WERI-Rb-1 (cell line): ENCODE results near the gene CSRNP2.
A peak's percentile ranks its signal among the peaks of the same experiment; 100 is the strongest.
"Not testable (repeated sequence)": the region's sequence is repeated elsewhere in the genome, so short reads cannot be mapped to it uniquely, and the experiment has no call there.

Source experiments
- DNase-seq: peaks from one replicate; pipeline ENCODE4 v3.0.0-alpha.2; 2020
- H3K27ac ChIP-seq: fragments of 250-450 bp; sonication (Bioruptor Pico); 2 replicates; pipeline ENCODE4 v1.5.1; 2020; ENCODE audit warnings: mild to moderate bottlenecking, moderate library complexity
- H3K27me3 ChIP-seq: fragments of 250-450 bp; sonication (Bioruptor Pico); 2 replicates; pipeline ENCODE4 v1.5.1; 2021; ENCODE audit warnings: mild to moderate bottlenecking, low read depth, moderate library complexity; ENCODE audit not compliant: insufficient read depth, severe bottlenecking
- H3K36me3 ChIP-seq: fragments of 250-450 bp; sonication (Bioruptor Pico); 2 replicates; pipeline ENCODE4 v1.5.1; 2020; ENCODE audit warnings: mild to moderate bottlenecking, moderate library complexity
- H3K4me3 ChIP-seq: 2 replicates; pipeline ENCODE4 v1.5.1; 2011; ENCODE audit warnings: low read depth, mild to moderate bottlenecking, control low read depth, low read length
- H3K9me3 ChIP-seq: fragments of 250-450 bp; sonication (Bioruptor Pico); 2 replicates; pipeline ENCODE4 v1.5.1; 2021; ENCODE audit warnings: mild to moderate bottlenecking, moderate library complexity; ENCODE audit not compliant: severe bottlenecking
- TF ChIP-seq, protein P1 (sequence below): IDR thresholded peaks from 2 replicates; pipeline ENCODE4 v1.5.1; 2011; ENCODE audit warnings: low read depth, mild to moderate bottlenecking, control low read depth, inconsistent platforms, low read length

CSRNP2 gene

DNA sequence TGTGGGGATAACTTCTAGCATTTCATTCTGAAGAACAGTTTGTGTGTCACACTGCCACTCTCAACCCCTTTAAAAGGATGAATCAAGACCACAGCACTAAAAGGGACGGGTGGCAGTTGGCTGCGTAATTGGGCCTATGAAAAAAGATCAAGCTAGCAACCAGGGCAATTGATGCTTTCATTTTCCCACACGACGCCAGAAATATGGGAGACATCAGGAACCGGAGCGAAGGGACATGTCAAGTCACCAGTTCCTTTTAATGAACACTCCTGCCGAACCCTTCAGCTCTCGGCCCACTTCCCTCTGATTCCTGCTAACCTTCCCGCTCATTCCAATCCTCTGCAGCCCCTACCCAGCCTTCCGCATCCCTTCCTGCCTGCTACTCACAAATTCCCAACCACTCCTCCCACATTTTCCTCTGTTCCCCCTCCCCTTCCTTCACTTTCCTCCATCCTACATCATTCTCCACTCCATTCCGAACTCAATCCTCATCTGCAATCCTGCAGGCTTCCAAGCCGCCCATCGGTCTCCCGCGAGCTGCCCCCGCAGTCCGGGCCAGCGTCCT is 753 bp downstream of the CSRNP2 start:
- DNase-seq = peak; percentile 30
- peak overlapping the region; percentile 89 for H3K27ac ChIP-seq

DNA sequence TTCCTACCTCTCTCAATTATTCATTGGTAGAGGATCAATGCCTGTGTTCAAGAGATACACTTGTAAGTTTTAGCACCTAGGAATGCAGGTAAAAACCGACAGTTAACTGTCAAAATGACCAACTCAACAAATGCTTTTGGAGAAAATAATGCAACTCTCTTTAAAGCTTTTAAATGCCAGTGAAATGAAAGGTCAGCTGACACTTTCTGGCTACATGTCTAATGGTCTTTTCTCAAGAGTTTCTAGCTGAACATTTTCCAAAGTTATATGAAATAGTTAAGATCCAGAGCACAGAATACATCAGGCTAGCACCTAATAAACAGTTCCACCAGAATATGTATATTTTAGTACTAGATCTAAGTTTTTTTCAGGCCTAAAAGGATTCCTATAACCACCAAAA is 2.0 kb downstream of the CSRNP2 start:
- Histone ChIP-seq H3K4me3 (no peak overlapping the region), H3K9me3 (no peaks in the 10 kb centered on the region), H3K27me3 (no peaks in the 10 kb centered on the region), H3K36me3 (peaks cover 8% of the 10 kb centered on the region), H3K27ac (no peak overlapping the region)
- DNase-seq = no peak
- TF ChIP-seq, protein P1, sequence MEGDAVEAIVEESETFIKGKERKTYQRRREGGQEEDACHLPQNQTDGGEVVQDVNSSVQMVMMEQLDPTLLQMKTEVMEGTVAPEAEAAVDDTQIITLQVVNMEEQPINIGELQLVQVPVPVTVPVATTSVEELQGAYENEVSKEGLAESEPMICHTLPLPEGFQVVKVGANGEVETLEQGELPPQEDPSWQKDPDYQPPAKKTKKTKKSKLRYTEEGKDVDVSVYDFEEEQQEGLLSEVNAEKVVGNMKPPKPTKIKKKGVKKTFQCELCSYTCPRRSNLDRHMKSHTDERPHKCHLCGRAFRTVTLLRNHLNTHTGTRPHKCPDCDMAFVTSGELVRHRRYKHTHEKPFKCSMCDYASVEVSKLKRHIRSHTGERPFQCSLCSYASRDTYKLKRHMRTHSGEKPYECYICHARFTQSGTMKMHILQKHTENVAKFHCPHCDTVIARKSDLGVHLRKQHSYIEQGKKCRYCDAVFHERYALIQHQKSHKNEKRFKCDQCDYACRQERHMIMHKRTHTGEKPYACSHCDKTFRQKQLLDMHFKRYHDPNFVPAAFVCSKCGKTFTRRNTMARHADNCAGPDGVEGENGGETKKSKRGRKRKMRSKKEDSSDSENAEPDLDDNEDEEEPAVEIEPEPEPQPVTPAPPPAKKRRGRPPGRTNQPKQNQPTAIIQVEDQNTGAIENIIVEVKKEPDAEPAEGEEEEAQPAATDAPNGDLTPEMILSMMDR = no peak

More for the DNA sequence above, 753 bp downstream of the CSRNP2 start:
- H3K9me3 ChIP-seq = no peaks in the 10 kb centered on the region
- peaks cover 8% of the 10 kb centered on the region for H3K36me3 ChIP-seq
- TF ChIP-seq, protein P1 = no peak
- H3K4me3 ChIP-seq = peak overlapping the region; percentile 75
- H3K27me3 ChIP-seq = no peaks in the 10 kb centered on the region

DNA sequence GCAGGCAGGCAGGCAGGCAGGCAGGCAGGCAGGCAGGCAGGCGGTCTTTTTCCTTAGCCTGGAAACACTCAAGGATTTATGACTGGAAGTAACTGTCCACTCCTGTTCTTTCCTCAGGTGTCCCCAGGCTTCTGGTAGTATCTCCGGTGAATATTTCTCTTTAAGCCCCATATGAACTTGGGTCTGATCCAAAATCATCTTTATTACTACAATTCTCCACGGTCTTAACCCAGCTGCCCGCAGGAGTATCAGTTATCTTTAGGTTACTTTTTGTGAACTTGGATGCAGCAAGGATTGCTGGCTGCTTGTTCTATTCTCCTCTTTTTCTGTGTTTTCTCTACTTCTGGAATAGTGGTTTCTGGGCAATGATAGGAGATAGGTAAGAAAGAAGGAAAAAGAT is 3.3 kb downstream of the CSRNP2 start:
- H3K4me3 ChIP-seq = no peak overlapping the region
- TF ChIP-seq, protein P1 = no peak
- no peak for DNase-seq
- H3K27ac ChIP-seq = no peak overlapping the region
- H3K36me3 ChIP-seq = peaks cover 12% of the 10 kb centered on the region
- H3K27me3 ChIP-seq = no peaks in the 10 kb centered on the region
- no peaks in the 10 kb centered on the region for H3K9me3 ChIP-seq

DNA sequence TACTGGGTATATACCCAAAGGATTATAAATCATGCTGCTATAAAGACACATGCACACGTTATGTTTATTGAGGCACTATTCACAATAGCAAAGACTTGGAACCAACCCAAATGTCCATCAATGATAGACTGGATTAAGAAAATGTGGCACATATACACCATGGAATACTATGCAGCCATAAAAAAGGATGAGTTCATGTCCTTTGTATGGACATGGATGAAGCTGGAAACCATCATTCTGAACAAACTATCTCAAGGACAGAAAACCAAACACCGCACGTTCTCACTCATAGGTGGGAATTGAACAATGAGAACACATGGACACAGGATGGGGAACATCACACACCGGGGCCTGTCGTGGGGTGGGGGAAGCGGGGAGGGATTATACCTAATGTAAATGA is 4.5 kb downstream of the CSRNP2 start:
- not testable (repeated sequence) for H3K4me3 ChIP-seq, DNase-seq, H3K9me3 ChIP-seq, H3K27me3 ChIP-seq, H3K27ac ChIP-seq
- H3K36me3 ChIP-seq = peaks cover 18% of the 10 kb centered on the region

DNA sequence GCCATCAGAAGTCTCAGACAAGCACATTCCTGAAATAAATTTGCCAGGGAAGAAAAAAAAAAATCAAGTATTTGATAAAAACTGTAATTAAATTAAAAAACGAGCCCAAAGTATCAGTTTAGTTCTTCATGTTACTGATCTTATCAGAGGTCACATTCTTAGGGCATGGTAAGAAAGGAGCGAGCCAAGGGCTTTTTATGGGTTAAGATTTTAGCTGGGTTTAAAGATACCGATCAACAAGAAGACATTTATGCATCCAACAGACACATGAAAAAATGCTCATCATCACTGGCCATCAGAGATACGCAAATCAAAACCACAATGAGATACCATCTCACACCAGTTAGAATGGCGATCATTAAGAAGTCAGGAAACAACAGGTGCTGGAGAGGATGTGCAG is 5.0 kb downstream of the CSRNP2 start:
- H3K9me3 ChIP-seq, H3K27ac ChIP-seq, H3K27me3 ChIP-seq, H3K4me3 ChIP-seq, DNase-seq: not testable (repeated sequence)
- H3K36me3 ChIP-seq = peaks cover 23% of the 10 kb centered on the region

DNA sequence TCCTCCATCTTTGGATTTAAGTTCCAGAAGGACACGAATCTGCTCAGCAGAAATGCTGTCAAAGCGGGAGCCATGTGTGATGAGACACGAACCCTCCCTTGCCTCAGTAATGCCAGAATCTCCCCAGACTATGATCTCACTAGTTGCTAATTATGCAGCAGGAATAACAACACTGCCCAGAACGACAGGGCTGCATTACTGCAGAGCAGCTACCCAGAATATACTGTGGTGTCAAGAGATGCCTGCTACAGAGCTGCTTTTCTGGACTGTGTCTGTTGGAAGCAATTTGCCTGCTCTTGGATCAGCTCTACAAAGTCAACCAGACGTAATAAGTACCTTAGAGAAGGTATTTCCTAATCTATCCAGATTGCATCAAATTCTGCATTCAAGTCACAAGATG is 5.5 kb downstream of the CSRNP2 start:
- no peaks in the 10 kb centered on the region for H3K27me3 ChIP-seq
- TF ChIP-seq, protein P1 = no peak
- no peaks in the 10 kb centered on the region for H3K9me3 ChIP-seq
- peaks cover 27% of the 10 kb centered on the region for H3K36me3 ChIP-seq
- no peak for DNase-seq
- no peak overlapping the region for H3K4me3 ChIP-seq
- H3K27ac ChIP-seq = no peak overlapping the region

DNA sequence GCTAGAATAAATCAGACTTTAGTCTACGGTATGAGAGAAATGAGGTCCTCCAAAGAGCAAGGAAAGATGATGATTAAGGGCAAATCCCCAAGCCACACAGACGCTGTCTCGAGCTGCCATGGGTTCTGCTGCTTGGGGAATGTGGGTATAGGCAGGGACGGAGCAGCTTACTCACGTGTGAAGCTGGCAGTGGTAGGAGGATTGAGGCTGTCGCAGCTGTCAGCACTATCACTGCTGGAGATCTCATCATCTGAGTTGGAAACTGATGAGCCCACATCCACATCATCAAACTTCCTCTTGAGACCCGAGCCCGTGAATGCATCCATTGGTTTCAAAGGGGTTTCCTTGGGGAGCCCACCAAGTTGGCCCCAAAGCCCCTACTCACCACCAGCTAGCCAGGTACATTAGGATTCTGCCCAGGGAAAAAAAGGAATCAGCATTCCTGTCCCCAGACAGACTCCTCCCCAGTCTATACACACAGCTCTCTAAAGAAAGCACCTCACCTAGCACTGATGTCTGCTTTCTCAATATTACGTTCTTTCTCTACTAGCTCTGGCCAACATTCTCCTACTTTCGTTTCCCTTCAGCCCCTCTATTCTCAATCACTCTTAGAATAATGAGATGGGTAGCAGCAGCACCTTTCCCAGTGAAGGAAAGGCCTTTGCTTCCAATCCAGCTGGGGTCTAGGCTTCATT is 7.0 kb downstream of the CSRNP2 start:
- Histone ChIP-seq H3K4me3 (no peak overlapping the region), H3K9me3 (no peaks in the 10 kb centered on the region), H3K27me3 (no peaks in the 10 kb centered on the region), H3K27ac (no peak overlapping the region), H3K36me3 (peaks cover 39% of the 10 kb centered on the region)
- DNase-seq = peak; percentile 15
- TF ChIP-seq, protein P1 = no peak
